Stimulated activated CD8-positive, alpha-beta memory T cell treated with anti-CD3 and anti-CD28 coated beads, Interleukin-7, amount 100 ng/mL, for 4 hours (primary cell): ENCODE data around the gene EHBP1L1.
"Not testable (repeated sequence)": the region's sequence is repeated elsewhere in the genome, so short reads cannot be mapped to it uniquely, and the experiment has no call there.

Experiments
- DNase-seq, 2 donors: peaks; one replicate each; pipeline ENCODE4 v3.0.0-alpha.2; 2020; ENCODE audit warnings: low read depth in 2 of 2

EHBP1L1 gene

GRCh38 chr11:65636108-65637031, 60.5 kb downstream of the EHBP1L1 start:
- DNase-seq, result no peak

GRCh38 chr11:65637032-65637557, 61.2 kb downstream of the EHBP1L1 start:
- DNase-seq, result no peak

GRCh38 chr11:65637794-65638419, 62.1 kb downstream of the EHBP1L1 start, which contains the start of gene SIPA1:
SIPA1 (plus strand) TSS chr11:65638101; CDS start chr11:65640922, 2,821 bp downstream.
- peak in 1 of 2 donors; percentile 65 for DNase-seq

GRCh38 chr11:65639228-65639597, 63.4 kb downstream of the EHBP1L1 start:
- not testable (repeated sequence) for DNase-seq

GRCh38 chr11:65639623-65640482, 64.0 kb downstream of the EHBP1L1 start:
- DNase-seq, result peak; percentile 61 to 63

- peak in 1 of 2 donors; percentile 38 for DNase-seq
These were observed 64.8 kb downstream of the EHBP1L1 start for GRCh38 chr11:65640483-65641296.

- DNase-seq, result no peak
These were observed 65.6 kb downstream of the EHBP1L1 start for GRCh38 chr11:65641297-65642013.
